Heart right ventricle (tissue), 16 donors: ENCODE measurements around the gene CLK4. TPM values are rescaled to one million over a fixed set of nuclear protein-coding genes. Genes with fewer than 3 reads are reported as not detected.
A peak's percentile ranks its signal among the peaks of the same experiment; 100 is the strongest.

Experiments used
- ATAC-seq, 8 donors: fragments of 200-7000 bp; cut with Tn5 transposase; one replicate each; pipeline ENCODE4 v1.9.1; 2020; ENCODE audit warnings: mild to moderate bottlenecking in 8 of 8, moderate library complexity in 8 of 8, moderate number of reproducible peaks in 1 of 8
- DNase-seq, 2 donors: peaks; one replicate each; pipeline ENCODE4 v3.0.0-alpha.2; 2020
- H3K27ac ChIP-seq, 10 donors: fragments of 200-600 bp; sonication (generic) in 2 of 10; one replicate each; pipeline versions ENCODE4 v1.5.0 to v1.8.0; 2020 to 2022; ENCODE audit warnings: mild to moderate bottlenecking in 3 of 10
- H3K27me3 ChIP-seq, 7 donors: fragments of 200-600 bp; one replicate each; pipeline ENCODE4 v1.8.0; 2021 to 2022; ENCODE audit warnings: mild to moderate bottlenecking in 2 of 7
- H3K36me3 ChIP-seq, 9 donors: fragments of 200-600 bp; sonication (generic) in 1 of 9; one replicate each; pipeline versions ENCODE4 v1.5.0 to v1.8.0; 2020 to 2022; ENCODE audit warnings: mild to moderate bottlenecking in 2 of 9
- H3K4me1 ChIP-seq, 9 donors: fragments of 200-600 bp; sonication (generic) in 1 of 9; one replicate each; pipeline versions ENCODE4 v1.5.0 to v1.8.0; 2020 to 2022; ENCODE audit warnings: mild to moderate bottlenecking in 4 of 9
- H3K4me3 ChIP-seq, 10 donors: fragments of 200-600 bp; sonication (generic) in 2 of 10; one replicate each; pipeline versions ENCODE4 v1.5.0 to v1.8.0; 2020 to 2022; ENCODE audit warnings: mild to moderate bottlenecking in 7 of 10, moderate library complexity in 2 of 10
- H3K9me3 ChIP-seq, 11 donors: fragments of 200-600 bp in 10 of 11; sonication (generic) in 2 of 11; one replicate each; pipeline versions ENCODE4 v1.5.0 to v1.8.0; 2013 to 2022; ENCODE audit warnings: mild to moderate bottlenecking in 2 of 11, control low read depth in 1 of 11, moderate library complexity in 1 of 11
- CTCF ChIP-seq, 9 donors: fragments of 200-600 bp; sonication (generic) in 2 of 9; IDR thresholded peaks; one replicate each; pipeline versions ENCODE4 v1.5.0 to v1.8.0; 2021 to 2022; ENCODE audit warnings: antibody characterized with exemption in 9 of 9, mild to moderate bottlenecking in 5 of 9, moderate library complexity in 1 of 9
- WGBS, 2 donors: extraction: QIAGEN DNeasy Blood & Tissue Kit; methylation state at CpG; one replicate each; pipeline ENCODE4 v1.1.7; 2013; ENCODE audit warnings: inconsistent platforms in 1 of 2; 5-methylcytosine and 5-hydroxymethylcytosine counted together
- intact Hi-C, 10 donors: fragments of 100-400 bp; cut with DNase I; formaldehyde crosslinking; loops; one replicate each; pipeline versions ENCODE4 v1.11.1 to v1.14.2; 2022
- polyA plus RNA-seq, 2 donors: library from polyadenylated mRNA; stranded (reverse); fragments of 200-250 nt; gene quantifications; one replicate each; pipeline ENCODE4 v1.2.3, GENCODE V29; 2013
- total RNA-seq, 10 donors: library from RNA; stranded (reverse); fragmentation: NEBNext Ultra II Directional in 3 of 10; extraction: Animal tissue kit (Norgen Biotek cat#: 25700) in 3 of 10; gene quantifications; one replicate each; pipeline versions ENCODE4 v1.2.1 to v1.2.4, GENCODE V29; 2021 to 2023
- donor health status: Arrhythmogenic right ventricular cardiomyopathy.
- donor health status: ischemic (EF 13 %, LVEDD 7.1; RV severe dilation, severe dysfunction).
- donor health status: healthy with polysubstance abuse.
- donor health status: DM: no; HTN: yes; CAD: no.
- donor health status: DM: no; HTN: no; CAD: no.
- donor health status: ischemic (EF 25% LVEDD 6.9; RV normal size, moderate dysfunction).
- donor health status: ischemic (EF 25% LVEDD 5.7; RV mildly dilated, moderate dysfunction).
- donor health status: healthy.
- donor health status: DM: yes; HTN: yes; CAD: no.
- donor health status: Ischemic cardiomyopathy.
- donor health status: ischemic (EF 35%, LVEDD 5.7; RV mildly dilated, moderate dysfunction).
- donor health status: nonischemic (EF 11% LVEDD 7.7; RV severe dilation, severe dysfunction).
- donor health status: DM: yes; HTN: yes; CAD: no.
- donor health status: PGD.
- donor health status: ischemic (EF 29% LVEDD 5.4; RV normal size, mild dysfunction).
- donor health status: nonischemic (EF 23%, LVEDD 6.1; RV moderate dilation, normal function).

Gene CLK4
- total and polyA plus RNA-seq, 12 donors = 6.0 to 67.0 (median 15.5) TPM

DNA sequence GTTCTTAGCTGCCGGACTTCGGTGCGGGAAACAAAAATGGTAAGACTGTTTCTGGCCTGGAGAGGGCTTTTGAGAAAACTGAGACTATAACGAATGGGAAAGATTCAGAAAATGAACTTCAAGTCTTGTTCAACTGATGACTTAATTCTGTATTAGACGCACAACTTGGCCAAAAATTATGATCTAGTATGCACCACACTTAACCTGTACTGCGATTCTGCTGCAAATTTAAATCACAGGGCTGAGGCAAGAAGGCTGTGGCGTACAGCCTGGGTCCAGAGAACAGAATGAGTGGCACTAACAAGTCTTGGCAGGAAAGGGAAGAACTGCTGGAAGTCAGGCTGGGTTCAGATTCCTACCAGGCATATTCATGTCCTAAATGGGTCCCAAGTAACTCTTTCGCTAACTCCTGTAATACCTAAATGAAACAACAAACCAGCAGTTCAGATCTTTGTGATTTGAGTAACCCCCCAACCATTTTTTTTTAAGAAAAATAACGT, 35.9 kb downstream of the CLK4 start:
- 33 to 37% methylated on average over 9 of the region's 9 CpGs for WGBS, 2 donors
- Histone ChIP-seq H3K9me3 (peaks cover 0 to 21% (median 16%) of the 10 kb centered on the region in 11 donors), H3K4me1 (peaks cover 3 to 36% (median 28%) of the 10 kb centered on the region in 9 donors), H3K27me3 (peaks cover 0 to 45% (median 10%) of the 10 kb centered on the region in 7 donors), H3K4me3 (peak overlapping the region in 7 of 10 donors; percentile 48 to 72 (median 60)), H3K36me3 (peaks cover 0 to 21% (median 0%) of the 10 kb centered on the region in 9 donors), H3K27ac (peak overlapping the region in 9 of 10 donors; percentile 48 to 80 (median 73))
- peak in 1 of 2 donors; percentile 18 for DNase-seq
- intact Hi-C loops = loop anchor here in 9 of 10 donors (1.0 to 5.0 kb wide), 5 partner anchors 309 to 354 kb away; no protein-coding TSS in a partner anchor
- ATAC-seq = peak in 7 of 8 donors; percentile 36 to 80 (median 68)
- TF ChIP-seq CTCF (IDR thresholded peaks at IDR 0.05) = no peak

DNA sequence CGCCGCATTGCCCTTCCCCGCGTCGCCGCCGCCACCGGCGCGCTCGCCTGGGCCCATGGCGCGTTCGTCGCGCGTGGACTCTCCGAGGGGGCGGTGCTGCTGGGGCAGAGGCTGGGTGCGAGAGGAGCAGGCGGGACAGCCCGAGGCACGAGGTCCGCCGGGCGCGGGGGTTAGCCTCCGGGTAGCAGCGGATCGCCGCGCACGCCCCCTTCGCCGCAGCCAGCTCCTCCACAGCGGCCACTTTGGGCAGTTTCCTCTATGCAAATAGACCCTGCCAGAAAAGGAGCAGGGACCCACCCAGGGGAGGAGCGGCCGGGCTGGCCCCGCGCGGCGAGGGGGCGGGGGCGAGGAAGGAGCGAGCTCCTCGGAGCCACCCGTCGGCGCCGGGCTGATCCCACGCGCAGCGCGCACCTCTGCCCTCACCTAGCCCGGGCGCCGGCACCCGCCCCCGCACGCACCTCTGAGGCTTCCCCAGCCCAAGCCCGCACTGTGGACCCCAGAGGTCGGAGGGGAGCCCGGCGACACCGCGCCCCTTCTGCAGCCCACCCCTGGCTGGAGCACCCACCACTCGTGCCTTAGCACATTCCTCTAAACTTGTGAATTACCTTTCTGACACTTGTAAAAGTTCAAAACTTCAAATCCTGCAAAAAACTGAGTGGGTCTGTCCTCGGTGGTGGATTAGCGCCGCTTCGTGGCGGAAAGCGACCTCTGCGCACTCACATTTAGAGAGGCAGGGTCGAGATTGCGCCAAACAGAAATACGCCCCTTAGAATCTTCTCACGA, 36.5 kb downstream of the CLK4 start, which contains the start of gene COL23A1:
Gene COL23A1 (minus strand): TSS at position 253 of the 783 bp plus-strand sequence.
- H3K36me3 ChIP-seq = peaks cover 0 to 14% (median 0%) of the 10 kb centered on the region in 9 donors
- H3K27ac ChIP-seq = peak within 1 kb of the TSS; percentile 27 to 80 (median 71)
- 1% methylated on average over 63 to 78 of the region's 78 CpGs for WGBS, 2 donors
- H3K4me1 ChIP-seq = peaks cover 3 to 36% (median 28%) of the 10 kb centered on the region in 9 donors
- H3K4me3 ChIP-seq = peak within 1 kb of the TSS in 9 of 10 donors; percentile 37 to 72 (median 58)
- DNase-seq (peak; percentile 74 to 75), ATAC-seq (peak; percentile 82 to 91 (median 87))
- peaks cover 0 to 14% (median 10%) of the 10 kb centered on the region in 11 donors for H3K9me3 ChIP-seq
- intact Hi-C loops = loop anchor here in 9 of 10 donors (1.0 to 5.0 kb wide), 5 partner anchors 308 to 354 kb away; no protein-coding TSS in a partner anchor
- peak; percentile 42 to 82 (median 72) for TF ChIP-seq CTCF (IDR thresholded peaks at IDR 0.05)
- peaks cover 0 to 45% (median 10%) of the 10 kb centered on the region in 7 donors for H3K27me3 ChIP-seq

DNA sequence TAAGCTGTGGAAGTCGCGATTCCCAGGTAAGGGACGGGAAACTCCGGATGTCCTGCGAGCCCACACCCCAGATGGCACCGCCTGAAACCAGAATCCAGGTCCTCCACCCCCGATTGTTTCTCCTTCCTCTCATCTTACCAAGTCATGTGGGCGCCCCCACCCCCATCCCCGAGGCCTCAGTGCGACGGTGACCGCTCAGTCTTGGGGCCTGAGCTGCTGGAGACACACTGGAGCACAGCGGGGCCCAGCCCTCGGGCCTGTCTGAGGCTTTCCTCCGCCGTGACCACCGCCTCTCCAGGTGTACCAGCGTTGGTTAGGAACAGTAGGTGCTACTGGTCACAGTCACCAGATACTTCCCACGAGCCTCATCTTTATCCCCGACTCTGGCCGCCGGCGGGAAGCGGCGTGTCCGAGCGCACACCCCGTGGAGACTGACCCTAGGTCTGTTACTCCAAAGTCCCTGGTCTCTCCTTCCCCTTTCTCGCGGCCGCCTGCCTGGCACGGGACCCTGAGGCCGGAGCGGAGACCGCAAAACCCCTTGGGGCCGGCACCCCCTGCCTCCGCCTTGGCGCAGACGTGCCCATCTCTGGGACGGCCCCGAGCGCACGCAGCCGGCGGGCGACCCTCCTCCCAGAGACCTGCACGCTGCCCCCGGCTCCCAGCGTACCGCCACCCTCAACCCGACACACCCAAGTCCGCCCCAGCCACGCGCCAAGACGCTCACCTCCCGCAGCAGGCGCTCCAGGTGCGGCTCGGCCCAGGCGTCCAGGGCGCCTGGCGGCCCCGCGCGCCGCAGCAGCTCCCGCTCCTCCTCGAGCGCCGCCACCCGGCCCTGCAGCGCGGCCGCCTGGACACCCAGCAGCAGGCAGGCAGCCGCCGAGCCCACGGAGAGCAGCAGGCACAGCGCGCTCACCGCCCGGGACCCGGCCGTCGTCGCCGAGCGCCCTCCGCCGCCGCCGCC, 37.4 kb downstream of the CLK4 start:
- peaks cover 0 to 8% (median 0%) of the 10 kb centered on the region in 9 donors for H3K36me3 ChIP-seq
- TF ChIP-seq CTCF (IDR thresholded peaks at IDR 0.05) = peak in 3 of 9 donors; percentile 29 to 37 (median 36)
- intact Hi-C loops = loop anchor here (1.0 to 10.0 kb wide), 8 partner anchors 37 to 353 kb away; no protein-coding TSS in a partner anchor
- ATAC-seq = peak in 7 of 8 donors; percentile 2 to 71 (median 34)
- H3K4me1 ChIP-seq = peaks cover 3 to 36% (median 28%) of the 10 kb centered on the region in 9 donors
- peak in 1 of 2 donors; percentile 43 for DNase-seq
- H3K9me3 ChIP-seq = peaks cover 0 to 5% (median under 1%) of the 10 kb centered on the region in 11 donors
- peak overlapping the region in 9 of 10 donors; percentile 37 to 72 (median 58) for H3K4me3 ChIP-seq
- H3K27ac ChIP-seq = peak overlapping the region in 7 of 10 donors; percentile 27 to 80 (median 80)
- WGBS, 2 donors = 12 to 22% methylated on average over 87 to 91 of the region's 91 CpGs
- H3K27me3 ChIP-seq = peaks cover 0 to 45% (median 10%) of the 10 kb centered on the region in 7 donors
